OCI-LY7 (cell line): ENCODE measurements around the gene KIF3A. TPM values are rescaled to one million over a fixed set of nuclear protein-coding genes. Genes with fewer than 3 reads are reported as not detected.

ENCODE experiments used
- BruUV-seq: library from RNA; stranded (reverse); fragments of 400-500 nt; replicated peaks from 2 replicates; lab custom pipeline; 2021; lab: Mats Ljungman, UMichigan
- CTCF ChIA-PET: fragments of 300-600 bp; sonication (Branson Sonifier 250); formaldehyde crosslinking; loops from one replicate; lab custom pipeline; 2022; ENCODE audit warnings: antibody characterized with exemption; ENCODE audit not compliant: unreplicated experiment; lab: Charles Lee
- POLR2A ChIA-PET: fragments of 300-600 bp; sonication (Branson Sonifier 250); formaldehyde crosslinking; loops from one replicate; lab custom pipeline; 2022; ENCODE audit warnings: antibody characterized with exemption; lab: Charles Lee
- DNase-seq: peaks from one replicate; pipeline ENCODE4 v3.0.0-alpha.2; 2015; ENCODE audit warnings: low spot score
- H2AFZ ChIP-seq: fragments of 200-600 bp; sonication (generic), shearing (Covaris generic); 2 replicates; pipeline ENCODE4 v1.6.1; 2014; ENCODE audit warnings: mild to moderate bottlenecking, antibody characterized with exemption, low read length, moderate library complexity
- H3K27ac ChIP-seq: fragments of 200-600 bp; sonication (generic); 2 replicates; pipeline ENCODE4 v1.5.1; 2014; ENCODE audit warnings: mixed run types, low read depth, mild to moderate bottlenecking, moderate library complexity, low read length, inconsistent platforms; ENCODE audit not compliant: poor library complexity, severe bottlenecking
- H3K36me3 ChIP-seq: fragments of 200-600 bp; sonication (generic); 2 replicates; pipeline ENCODE4 v1.6.1; 2014; ENCODE audit warnings: mild to moderate bottlenecking, antibody characterized with exemption, low read length, moderate library complexity, mixed read lengths; ENCODE audit not compliant: insufficient read depth
- H3K4me1 ChIP-seq: fragments of 200-600 bp; sonication (generic); 2 replicates; pipeline ENCODE4 v1.5.1; 2014; ENCODE audit warnings: mild to moderate bottlenecking, low read length; ENCODE audit not compliant: insufficient read depth, poor library complexity, severe bottlenecking
- H3K4me2 ChIP-seq: fragments of 200-600 bp; sonication (generic); 2 replicates; pipeline ENCODE4 v1.6.1; 2014; ENCODE audit warnings: mild to moderate bottlenecking, low read length
- H3K4me3 ChIP-seq: fragments of 200-600 bp; sonication (generic); 2 replicates; pipeline ENCODE4 v1.5.1; 2014; ENCODE audit warnings: mild to moderate bottlenecking, low read depth, low read length; ENCODE audit not compliant: poor library complexity, severe bottlenecking
- H3K79me2 ChIP-seq: fragments of 200-600 bp; sonication (generic); 2 replicates; pipeline ENCODE4 v1.6.1; 2016; ENCODE audit warnings: low read depth, mild to moderate bottlenecking, low read length, moderate library complexity, mixed read lengths; ENCODE audit not compliant: insufficient read depth
- H3K9me2 ChIP-seq: fragments of 200-600 bp; sonication (generic); 2 replicates; pipeline ENCODE4 v1.6.1; 2016; ENCODE audit warnings: mild to moderate bottlenecking, low read length, mixed read lengths; ENCODE audit not compliant: insufficient read depth
- H3K9me3 ChIP-seq: fragments of 200-600 bp; sonication (generic); 2 replicates; pipeline ENCODE4 v1.6.1; 2014; ENCODE audit warnings: mild to moderate bottlenecking, mixed run types, low read length, mixed read lengths
- H4K20me1 ChIP-seq: fragments of 200-600 bp; sonication (generic); 2 replicates; pipeline ENCODE4 v1.6.1; 2014; ENCODE audit warnings: mild to moderate bottlenecking, antibody characterized with exemption, low read length, moderate library complexity, mixed read lengths; ENCODE audit not compliant: insufficient read depth
- CTCF ChIP-seq: fragments of 200-600 bp; sonication (generic); conservative IDR thresholded peaks from 2 replicates; pipeline ENCODE4 v1.5.1; 2014; ENCODE audit warnings: mild to moderate bottlenecking, antibody characterized with exemption, low read length, moderate library complexity, mixed read lengths
- EZH2phosphoT487 ChIP-seq: fragments of 200-600 bp; sonication (generic); IDR thresholded peaks from 2 replicates; pipeline ENCODE4 v1.6.1; 2018; ENCODE audit warnings: low read depth, borderline replicate concordance, mild to moderate bottlenecking, mixed run types, antibody characterized with exemption, low read length, moderate library complexity, mixed read lengths
- intact Hi-C: fragments of 100-400 bp; cut with micrococcal nuclease; formaldehyde crosslinking; loops from one replicate; pipeline ENCODE4 v1.10.0; 2022; ENCODE audit not compliant: unreplicated experiment
- total RNA-seq, 2 experiments: library from RNA; depleted of rRNA in 1 of 2; stranded (reverse); fragments of >200 nt in 1 of 2; shearing (Covaris generic) in 1 of 2; gene quantifications; 2 replicates each; pipeline ENCODE4 v1.2.3, GENCODE V29; 2014 to 2022

Gene KIF3A
- total RNA-seq, 2 experiments from 2014 or later = 6.7 to 14.2 TPM

GRCh38 chr5:132684491-132684890, 52.9 kb downstream of the KIF3A start:
- CTCF ChIA-PET = no interaction called here
- Histone ChIP-seq H3K9me3 (no peaks in the 10 kb centered on the region), H3K9me2 (no peaks in the 10 kb centered on the region), H3K27ac (no peak overlapping the region), H3K4me2 (no peak overlapping the region), H3K4me3 (no peak overlapping the region), H3K36me3 (no peaks in the 10 kb centered on the region), H3K79me2 (no peaks in the 10 kb centered on the region), H4K20me1 (no peaks in the 10 kb centered on the region), H2AFZ (no peak overlapping the region), H3K4me1 (peaks cover 20% of the 10 kb centered on the region)
- intact Hi-C loops = no loop called here
- TF ChIP-seq EZH2phosphoT487 (no peak), CTCF (no peak)
- POLR2A ChIA-PET = no interaction called here
- BruUV-seq = no TSS peak
- no peak for DNase-seq

DNA sequence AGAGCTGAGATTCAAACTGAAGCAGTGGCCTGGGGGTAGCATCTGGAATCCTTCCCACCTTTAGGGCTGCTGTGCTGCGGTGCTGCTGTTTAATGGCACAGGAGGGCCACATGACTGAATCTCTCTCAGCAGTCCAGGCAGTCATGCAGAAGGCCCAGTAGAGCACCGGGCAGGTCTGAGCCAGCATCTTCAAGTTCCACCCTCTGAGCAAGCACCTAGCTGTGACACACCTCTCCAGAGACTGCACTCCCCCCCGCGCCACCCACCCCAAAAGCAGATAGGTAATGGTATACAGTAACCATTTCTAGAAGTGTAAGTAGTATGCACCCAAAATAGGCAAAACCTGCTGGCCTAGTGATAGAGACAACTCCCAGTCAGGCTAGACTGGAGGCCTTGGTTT, 55.4 kb downstream of the KIF3A start:
- BruUV-seq = no TSS peak
- intact Hi-C loops = no loop called here
- ChIA-PET POLR2A (interaction anchor here (0.9 kb wide), 1 partner anchor 65 kb away, joined by 3 read pairs; no protein-coding TSS in a partner anchor), CTCF (no interaction called here)
- no peaks in the 10 kb centered on the region for H4K20me1 ChIP-seq
- no peak overlapping the region for H3K4me2 ChIP-seq
- no peaks in the 10 kb centered on the region for H3K9me2 ChIP-seq
- no peak overlapping the region for H3K27ac ChIP-seq
- TF ChIP-seq CTCF (no peak), EZH2phosphoT487 (no peak)
- H3K9me3 ChIP-seq = no peaks in the 10 kb centered on the region
- no peak for DNase-seq
- H3K4me1 ChIP-seq = peaks cover 20% of the 10 kb centered on the region
- no peak overlapping the region for H3K4me3 ChIP-seq
- no peaks in the 10 kb centered on the region for H3K79me2 ChIP-seq
- H2AFZ ChIP-seq = no peak overlapping the region
- no peaks in the 10 kb centered on the region for H3K36me3 ChIP-seq

DNA sequence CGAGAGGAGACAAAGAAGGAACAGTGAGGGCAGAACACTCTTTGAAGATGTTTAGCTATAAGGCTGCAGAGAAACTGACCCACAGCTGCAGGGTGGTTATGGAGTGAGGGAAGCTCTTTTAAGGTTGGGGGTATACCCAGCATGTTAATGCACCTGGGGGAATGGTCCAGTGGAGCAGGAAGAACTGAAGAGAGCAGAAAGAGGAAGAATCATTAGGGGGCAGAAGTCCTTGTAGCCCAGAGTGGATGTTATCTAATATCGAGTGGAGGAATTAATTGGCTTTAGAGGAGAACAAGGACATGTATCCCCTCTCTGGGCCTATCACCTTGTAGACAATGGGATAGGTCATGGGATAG, 55.9 kb downstream of the KIF3A start:
- no peaks in the 10 kb centered on the region for H3K36me3 ChIP-seq
- H3K4me1 ChIP-seq = peaks cover 20% of the 10 kb centered on the region
- no peak overlapping the region; the same call in 1 of the 2 replicates for H3K4me2 ChIP-seq
- peak; percentile 63 for DNase-seq
- H3K9me2 ChIP-seq = no peaks in the 10 kb centered on the region
- H4K20me1 ChIP-seq = no peaks in the 10 kb centered on the region
- POLR2A ChIA-PET = interaction anchor here (0.9 kb wide), 1 partner anchor 65 kb away, joined by 3 read pairs; no protein-coding TSS in a partner anchor
- no TSS peak for BruUV-seq
- intact Hi-C loops = no loop called here
- CTCF ChIA-PET = no interaction called here
- H3K4me3 ChIP-seq = no peak overlapping the region
- no peak overlapping the region for H3K27ac ChIP-seq
- H3K9me3 ChIP-seq = no peaks in the 10 kb centered on the region
- H2AFZ ChIP-seq = no peak overlapping the region
- H3K79me2 ChIP-seq = no peaks in the 10 kb centered on the region
- TF ChIP-seq CTCF (no peak), EZH2phosphoT487 (no peak)
